Mesendoderm (in vitro differentiated cells): Measurements from ENCODE around the gene PLSCR4.

ENCODE experiments used
- DNase-seq: peaks from one replicate; pipeline ENCODE4 v3.0.0; 2013
- H2AK5ac ChIP-seq: 2 replicates; pipeline ENCODE4 v1.6.1; 2013; ENCODE audit warnings: low read length, inconsistent platforms
- H2BK120ac ChIP-seq: 2 replicates; pipeline ENCODE4 v1.6.1; 2013; ENCODE audit warnings: low read depth, mild to moderate bottlenecking, low read length, moderate library complexity, mixed read lengths
- H2BK15ac ChIP-seq: replicated peaks from 2 replicates; pipeline ENCODE4 v1.6.1; 2013; ENCODE audit warnings: low read depth, mild to moderate bottlenecking, moderate library complexity
- H2BK5ac ChIP-seq: 2 replicates; pipeline ENCODE4 v1.6.1; 2013; ENCODE audit warnings: low read length, inconsistent platforms
- H3K18ac ChIP-seq: 2 replicates; pipeline ENCODE4 v1.6.1; 2013; ENCODE audit warnings: mild to moderate bottlenecking, low read length, mixed read lengths
- H3K23ac ChIP-seq: one replicate; pipeline ENCODE4 v1.6.1; 2013; ENCODE audit warnings: low read length
- H3K27ac ChIP-seq: 2 replicates; pipeline ENCODE4 v1.5.1; 2013; ENCODE audit warnings: low read depth, mild to moderate bottlenecking, inconsistent platforms, low read length, moderate library complexity
- H3K27me3 ChIP-seq: 2 replicates; pipeline ENCODE4 v1.6.1; 2013; ENCODE audit warnings: low read length, control low read depth, mild to moderate bottlenecking, inconsistent platforms; ENCODE audit not compliant: insufficient read depth, poor library complexity
- H3K36me3 ChIP-seq: 2 replicates; pipeline ENCODE4 v1.6.1; 2013; ENCODE audit warnings: low read length, inconsistent platforms; ENCODE audit not compliant: control insufficient read depth, insufficient read depth
- H3K4ac ChIP-seq: one replicate; pipeline ENCODE4 v1.6.1; 2013; ENCODE audit warnings: low read depth, mild to moderate bottlenecking, low read length, moderate library complexity
- H3K4me1 ChIP-seq: 2 replicates; pipeline ENCODE4 v1.6.1; 2013; ENCODE audit warnings: low read depth, low read length, inconsistent platforms; ENCODE audit not compliant: control insufficient read depth
- H3K4me2 ChIP-seq: 2 replicates; pipeline ENCODE4 v1.6.1; 2013; ENCODE audit warnings: low read length
- H3K4me3 ChIP-seq: 2 replicates; pipeline ENCODE4 v1.5.1; 2013; ENCODE audit warnings: mild to moderate bottlenecking, low read length
- H3K56ac ChIP-seq: one replicate; pipeline ENCODE4 v1.6.1; 2013; ENCODE audit warnings: low read length
- H3K79me1 ChIP-seq: 2 replicates; pipeline ENCODE4 v1.6.1; 2013; ENCODE audit warnings: low read length, inconsistent platforms
- H3K79me2 ChIP-seq: 2 replicates; pipeline ENCODE4 v1.6.1; 2013; ENCODE audit warnings: mild to moderate bottlenecking, low read length; ENCODE audit not compliant: control insufficient read depth, insufficient read depth
- H3K9ac ChIP-seq: 2 replicates; pipeline ENCODE4 v1.6.1; 2013; ENCODE audit warnings: low read length, inconsistent platforms
- H4K5ac ChIP-seq: one replicate; pipeline ENCODE4 v1.6.1; 2013; ENCODE audit warnings: low read length
- H4K8ac ChIP-seq: one replicate; pipeline ENCODE4 v1.6.1; 2013; ENCODE audit warnings: low read depth, mild to moderate bottlenecking, control low read depth, low read length, moderate library complexity
- WGBS: extraction: QIAGEN DNeasy Blood & Tissue Kit; methylation state at CpG from one replicate; pipeline ENCODE4 v1.1.7; 2013; ENCODE audit warnings: low lambda C conversion rate, missing lambda C conversion rate; ENCODE audit not compliant: insufficient coverage; ENCODE audit errors: extremely low coverage; 5-methylcytosine and 5-hydroxymethylcytosine counted together

The PLSCR4 gene

GRCh38 chr3:146279013-146279412 is 28.1 kb upstream of the PLSCR4 start:
- Histone ChIP-seq H2AK5ac (no peak overlapping the region), H4K5ac (no peak overlapping the region), H2BK120ac (no peak overlapping the region), H2BK15ac (no peak overlapping the region), H2BK5ac (no peak overlapping the region), H3K36me3 (no peaks in the 10 kb centered on the region), H3K4ac (no peak overlapping the region), H3K4me3 (no peak overlapping the region), H4K8ac (no peak overlapping the region), H3K18ac (no peak overlapping the region), H3K56ac (no peak overlapping the region), H3K23ac (no peak overlapping the region), H3K27ac (no peak overlapping the region), H3K4me1 (no peaks in the 10 kb centered on the region), H3K27me3 (no peaks in the 10 kb centered on the region), H3K9ac (no peak overlapping the region), H3K79me1 (no peaks in the 10 kb centered on the region), H3K4me2 (no peak overlapping the region), H3K79me2 (no peaks in the 10 kb centered on the region)
- no peak for DNase-seq
- WGBS = no CpG with 5 or more reads among the region's 2 CpGs

GRCh38 chr3:146277953-146278631 is 27.2 kb upstream of the PLSCR4 start:
- Histone ChIP-seq H3K56ac (no peak overlapping the region), H3K27me3 (no peaks in the 10 kb centered on the region), H3K9ac (no peak overlapping the region), H3K79me2 (no peaks in the 10 kb centered on the region), H3K4me3 (no peak overlapping the region), H3K4me2 (no peak overlapping the region), H2BK15ac (peak overlapping the region; percentile 42), H3K23ac (no peak overlapping the region), H3K18ac (no peak overlapping the region), H3K27ac (no peak overlapping the region), H4K8ac (no peak overlapping the region), H4K5ac (no peak overlapping the region), H3K4ac (no peak overlapping the region), H2AK5ac (no peak overlapping the region), H3K36me3 (no peaks in the 10 kb centered on the region), H3K4me1 (no peaks in the 10 kb centered on the region), H2BK5ac (no peak overlapping the region), H3K79me1 (no peaks in the 10 kb centered on the region), H2BK120ac (no peak overlapping the region)
- no peak for DNase-seq
- no CpG with 5 or more reads among the region's 2 CpGs for WGBS

GRCh38 chr3:146275476-146275875 is 24.6 kb upstream of the PLSCR4 start:
- Histone ChIP-seq H3K27ac (no peak overlapping the region), H3K4me2 (no peak overlapping the region), H4K5ac (no peak overlapping the region), H3K9ac (no peak overlapping the region), H2AK5ac (no peak overlapping the region), H2BK15ac (no peak overlapping the region), H3K79me2 (no peaks in the 10 kb centered on the region), H2BK120ac (no peak overlapping the region), H3K36me3 (no peaks in the 10 kb centered on the region), H3K18ac (no peak overlapping the region), H3K79me1 (no peaks in the 10 kb centered on the region), H3K4me1 (no peaks in the 10 kb centered on the region), H3K23ac (no peak overlapping the region), H3K4ac (no peak overlapping the region), H2BK5ac (no peak overlapping the region), H4K8ac (no peak overlapping the region), H3K4me3 (no peak overlapping the region), H3K56ac (no peak overlapping the region), H3K27me3 (no peaks in the 10 kb centered on the region)
- WGBS = no CpG with 5 or more reads among the region's 3 CpGs
- peak; percentile 76 for DNase-seq

GRCh38 chr3:146274833-146275232 is 23.9 kb upstream of the PLSCR4 start:
- no peak overlapping the region for H2BK120ac ChIP-seq
- no peak overlapping the region for H3K4me3 ChIP-seq
- no peak overlapping the region for H3K4me2 ChIP-seq
- H3K27ac ChIP-seq = no peak overlapping the region
- H2BK5ac ChIP-seq = no peak overlapping the region
- no CpG with 5 or more reads among the region's 1 CpG for WGBS
- no peak overlapping the region for H3K56ac ChIP-seq
- H3K4ac ChIP-seq = no peak overlapping the region
- no peaks in the 10 kb centered on the region for H3K27me3 ChIP-seq
- no peaks in the 10 kb centered on the region for H3K79me1 ChIP-seq
- no peak overlapping the region for H2BK15ac ChIP-seq
- no peak overlapping the region for H2AK5ac ChIP-seq
- no peaks in the 10 kb centered on the region for H3K4me1 ChIP-seq
- no peaks in the 10 kb centered on the region for H3K36me3 ChIP-seq
- H3K9ac ChIP-seq = no peak overlapping the region
- H4K8ac ChIP-seq = no peak overlapping the region
- no peaks in the 10 kb centered on the region for H3K79me2 ChIP-seq
- no peak overlapping the region for H3K18ac ChIP-seq
- no peak overlapping the region for H3K23ac ChIP-seq
- H4K5ac ChIP-seq = no peak overlapping the region
- no peak for DNase-seq

GRCh38 chr3:146273721-146274407 is 23.0 kb upstream of the PLSCR4 start:
- Histone ChIP-seq H3K56ac (peak overlapping the region; percentile 37), H3K4me1 (no peaks in the 10 kb centered on the region), H3K27ac (no peak overlapping the region), H2BK15ac (no peak overlapping the region), H3K4me3 (no peak overlapping the region), H2BK5ac (no peak overlapping the region), H3K79me1 (no peaks in the 10 kb centered on the region), H2AK5ac (no peak overlapping the region), H3K4ac (no peak overlapping the region), H2BK120ac (no peak overlapping the region), H4K5ac (no peak overlapping the region), H3K18ac (no peak overlapping the region), H3K4me2 (no peak overlapping the region), H3K9ac (no peak overlapping the region), H4K8ac (no peak overlapping the region), H3K27me3 (no peaks in the 10 kb centered on the region), H3K36me3 (no peaks in the 10 kb centered on the region), H3K79me2 (no peaks in the 10 kb centered on the region), H3K23ac (no peak overlapping the region)
- WGBS = no CpG with 5 or more reads among the region's 6 CpGs
- DNase-seq = no peak

GRCh38 chr3:146271180-146271579 is 20.3 kb upstream of the PLSCR4 start:
- no peaks in the 10 kb centered on the region for H3K27me3 ChIP-seq
- H3K4me1 ChIP-seq = no peaks in the 10 kb centered on the region
- H3K36me3 ChIP-seq = no peaks in the 10 kb centered on the region
- DNase-seq = no peak
- no peak overlapping the region for H3K56ac ChIP-seq
- no peak overlapping the region for H3K4me2 ChIP-seq
- H4K5ac ChIP-seq = no peak overlapping the region
- H4K8ac ChIP-seq = no peak overlapping the region
- H2BK15ac ChIP-seq = no peak overlapping the region
- no peak overlapping the region for H3K23ac ChIP-seq
- H3K9ac ChIP-seq = no peak overlapping the region
- H3K4me3 ChIP-seq = no peak overlapping the region
- H3K79me2 ChIP-seq = no peaks in the 10 kb centered on the region
- H2BK120ac ChIP-seq = no peak overlapping the region
- H3K27ac ChIP-seq = no peak overlapping the region
- no peak overlapping the region for H3K18ac ChIP-seq
- no peak overlapping the region for H3K4ac ChIP-seq
- H2AK5ac ChIP-seq = no peak overlapping the region
- no peak overlapping the region for H2BK5ac ChIP-seq
- H3K79me1 ChIP-seq = no peaks in the 10 kb centered on the region
